HFFc6 (cell line): ENCODE data around the gene YBX2. TPM values are rescaled to one million over a fixed set of nuclear protein-coding genes. Genes with fewer than 3 reads are reported as not detected.

Source experiments
- DNase-seq: peaks from one replicate; pipeline ENCODE4 v3.0.0-alpha.2; 2018
- H3K27ac Mint-ChIP-seq: 2 replicates; pipeline ENCODE4 v1.8.0; 2020; ENCODE audit warnings: mild to moderate bottlenecking, mixed read lengths
- H3K27me3 Mint-ChIP-seq: 2 replicates; pipeline ENCODE4 v1.8.0; 2021; ENCODE audit warnings: mild to moderate bottlenecking, moderate library complexity, mixed read lengths; ENCODE audit not compliant: insufficient read depth
- H3K36me3 Mint-ChIP-seq: 2 replicates; pipeline ENCODE4 v1.8.0; 2021; ENCODE audit warnings: low read depth, mixed read lengths
- H3K4me1 Mint-ChIP-seq: 2 replicates; pipeline ENCODE4 v1.8.0; 2020; ENCODE audit warnings: low read depth, mixed read lengths
- H3K4me3 Mint-ChIP-seq: 2 replicates; pipeline ENCODE4 v1.8.0; 2020; ENCODE audit warnings: mild to moderate bottlenecking, moderate library complexity, mixed read lengths
- H3K9me3 Mint-ChIP-seq: 2 replicates; pipeline ENCODE4 v1.8.0; 2020; ENCODE audit warnings: mild to moderate bottlenecking, mixed read lengths
- total RNA-seq, 6 experiments: library from RNA; stranded (reverse); fragmentation: NEBNext Ultra II Directional; extraction: Animal tissue kit (Norgen Biotek cat#: 25700); gene quantifications; 2 replicates in 1 of 6; 3 replicates in 5 of 6; pipeline ENCODE4 v1.2.3, GENCODE V29; 2021
- TF ChIP-seq, protein P1 (sequence below): fragments of 200-600 bp; sonication (generic); IDR thresholded peaks from 2 replicates; pipeline ENCODE4 v1.5.0; 2021; ENCODE audit warnings: antibody characterized with exemption, mild to moderate bottlenecking

Gene YBX2
- total RNA-seq, 6 experiments from 2014 or later = not detected

DNA sequence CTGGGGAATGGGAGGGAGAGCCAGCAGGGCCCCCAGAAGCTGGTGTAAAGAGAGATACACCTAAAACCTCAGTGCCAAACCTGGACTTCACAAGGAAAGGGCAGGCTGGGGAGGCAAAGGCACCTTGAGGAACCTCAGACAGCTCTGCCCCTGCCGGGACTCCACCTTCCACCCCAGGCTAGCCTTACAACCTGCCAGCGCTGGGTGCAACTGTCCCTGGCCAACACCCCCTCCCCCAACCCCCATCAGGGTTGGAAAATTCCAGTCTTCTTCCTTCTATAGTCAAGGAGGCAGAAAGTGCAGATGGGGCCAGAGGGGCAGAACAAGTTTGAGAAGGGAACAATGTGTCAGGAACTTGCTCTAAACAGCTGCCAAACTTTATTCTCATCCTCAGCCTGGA, 2.2 kb downstream of the YBX2 start:
- no peak overlapping the region for H3K4me3 Mint-ChIP-seq
- H3K27ac Mint-ChIP-seq = no peak overlapping the region
- DNase-seq = no peak
- H3K36me3 Mint-ChIP-seq = no peaks in the 10 kb centered on the region
- peaks cover 11% of the 10 kb centered on the region for H3K4me1 Mint-ChIP-seq
- H3K9me3 Mint-ChIP-seq = no peaks in the 10 kb centered on the region
- TF ChIP-seq, protein P1, sequence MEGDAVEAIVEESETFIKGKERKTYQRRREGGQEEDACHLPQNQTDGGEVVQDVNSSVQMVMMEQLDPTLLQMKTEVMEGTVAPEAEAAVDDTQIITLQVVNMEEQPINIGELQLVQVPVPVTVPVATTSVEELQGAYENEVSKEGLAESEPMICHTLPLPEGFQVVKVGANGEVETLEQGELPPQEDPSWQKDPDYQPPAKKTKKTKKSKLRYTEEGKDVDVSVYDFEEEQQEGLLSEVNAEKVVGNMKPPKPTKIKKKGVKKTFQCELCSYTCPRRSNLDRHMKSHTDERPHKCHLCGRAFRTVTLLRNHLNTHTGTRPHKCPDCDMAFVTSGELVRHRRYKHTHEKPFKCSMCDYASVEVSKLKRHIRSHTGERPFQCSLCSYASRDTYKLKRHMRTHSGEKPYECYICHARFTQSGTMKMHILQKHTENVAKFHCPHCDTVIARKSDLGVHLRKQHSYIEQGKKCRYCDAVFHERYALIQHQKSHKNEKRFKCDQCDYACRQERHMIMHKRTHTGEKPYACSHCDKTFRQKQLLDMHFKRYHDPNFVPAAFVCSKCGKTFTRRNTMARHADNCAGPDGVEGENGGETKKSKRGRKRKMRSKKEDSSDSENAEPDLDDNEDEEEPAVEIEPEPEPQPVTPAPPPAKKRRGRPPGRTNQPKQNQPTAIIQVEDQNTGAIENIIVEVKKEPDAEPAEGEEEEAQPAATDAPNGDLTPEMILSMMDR = no peak
- peaks cover 61% of the 10 kb centered on the region for H3K27me3 Mint-ChIP-seq

DNA sequence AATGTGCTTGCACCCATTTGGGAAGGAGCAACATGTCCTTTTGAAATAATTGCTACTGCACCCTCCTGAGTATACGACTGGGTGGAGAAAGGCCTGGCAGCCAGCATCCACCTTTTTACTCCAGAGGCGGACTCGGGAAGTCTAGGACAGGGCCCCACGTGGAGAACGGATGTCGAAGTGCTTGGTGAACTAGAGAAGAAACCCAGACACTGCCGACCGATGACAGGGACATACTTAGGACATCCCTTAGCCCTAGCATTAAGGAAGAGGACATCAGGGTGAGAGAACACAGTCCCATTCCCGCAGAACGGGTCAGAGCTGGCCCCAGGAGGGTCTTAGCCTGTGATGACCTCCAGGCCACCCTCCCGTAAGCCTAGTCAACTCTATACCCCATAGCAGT, 3.8 kb downstream of the YBX2 start:
- no peaks in the 10 kb centered on the region for H3K4me1 Mint-ChIP-seq

DNA sequence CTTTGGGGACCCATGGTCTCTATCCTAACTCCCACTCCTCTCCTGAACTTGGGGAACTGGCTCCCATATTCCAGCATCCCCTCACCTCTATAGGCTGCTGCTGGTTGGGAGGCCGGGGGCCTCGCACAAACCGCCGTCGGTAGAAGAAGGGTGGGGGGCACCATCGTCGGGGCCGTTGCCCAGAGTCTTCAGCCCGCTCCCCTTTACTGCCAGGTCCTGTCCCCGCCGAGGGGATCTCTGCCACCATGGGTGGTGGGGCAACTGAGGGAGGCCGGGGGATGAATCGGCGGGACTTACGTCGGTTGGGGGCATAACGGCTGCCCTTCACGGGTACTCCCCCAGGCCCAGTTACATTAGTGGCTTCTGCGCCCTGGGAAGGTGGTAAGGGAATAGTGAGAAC, 4.3 kb downstream of the YBX2 start:
- no peak overlapping the region for H3K27ac Mint-ChIP-seq
- H3K36me3 Mint-ChIP-seq = no peaks in the 10 kb centered on the region
- peaks cover 68% of the 10 kb centered on the region for H3K27me3 Mint-ChIP-seq
- H3K9me3 Mint-ChIP-seq = no peaks in the 10 kb centered on the region
- no peak overlapping the region for H3K4me3 Mint-ChIP-seq
- no peak for DNase-seq
- TF ChIP-seq, protein P1 = no peak
- no peaks in the 10 kb centered on the region for H3K4me1 Mint-ChIP-seq

More for the DNA sequence above, 3.8 kb downstream of the YBX2 start:
- H3K27ac Mint-ChIP-seq = no peak overlapping the region
- H3K36me3 Mint-ChIP-seq = no peaks in the 10 kb centered on the region
- H3K27me3 Mint-ChIP-seq = peaks cover 66% of the 10 kb centered on the region
- no peaks in the 10 kb centered on the region for H3K9me3 Mint-ChIP-seq
- H3K4me3 Mint-ChIP-seq = no peak overlapping the region
- TF ChIP-seq, protein P1 = no peak
- no peak for DNase-seq

DNA sequence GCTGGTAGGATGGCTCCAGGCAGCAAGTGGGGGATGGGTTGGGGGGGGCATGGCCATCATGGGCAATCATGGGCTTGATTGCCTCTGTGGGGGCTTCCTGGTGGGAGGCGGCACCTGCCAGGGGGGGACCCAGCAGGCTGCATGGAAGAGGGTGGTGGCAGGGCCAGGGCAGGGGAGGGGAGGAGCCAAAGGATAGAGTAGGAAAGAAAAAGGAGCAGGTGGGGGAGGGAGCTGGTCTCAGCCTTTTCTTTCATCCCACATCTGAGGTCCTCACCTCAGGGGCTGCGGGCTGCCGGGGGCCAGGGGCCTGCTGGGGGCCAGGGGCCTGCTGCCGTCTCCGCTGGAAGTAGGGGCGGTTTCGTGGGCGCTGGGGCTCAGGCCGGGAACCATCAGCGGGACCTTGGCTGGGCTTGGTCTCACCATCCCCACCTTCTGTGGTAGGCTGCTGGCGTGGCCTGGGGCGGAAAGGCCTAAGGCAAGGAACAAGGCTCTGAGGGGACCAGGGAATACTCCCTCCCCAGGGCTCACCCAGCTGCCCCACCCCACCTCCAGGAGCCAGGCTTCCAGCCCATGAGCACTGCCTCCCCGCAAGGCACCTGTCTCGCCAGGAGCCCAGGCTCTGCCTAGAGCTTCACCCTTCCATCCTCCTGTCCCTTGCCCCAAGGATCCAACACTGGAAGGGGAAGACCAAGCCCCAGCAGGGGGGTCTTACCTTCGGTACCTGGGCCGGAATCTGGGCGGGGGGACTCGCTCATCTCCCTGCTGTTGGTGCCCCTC, 5.0 kb downstream of the YBX2 start:
- no peaks in the 10 kb centered on the region for H3K4me1 Mint-ChIP-seq
- no peak overlapping the region for H3K27ac Mint-ChIP-seq
- peaks cover 72% of the 10 kb centered on the region for H3K27me3 Mint-ChIP-seq
- no peaks in the 10 kb centered on the region for H3K36me3 Mint-ChIP-seq
- TF ChIP-seq, protein P1 = no peak
- no peaks in the 10 kb centered on the region for H3K9me3 Mint-ChIP-seq
- DNase-seq = no peak
- no peak overlapping the region for H3K4me3 Mint-ChIP-seq

DNA sequence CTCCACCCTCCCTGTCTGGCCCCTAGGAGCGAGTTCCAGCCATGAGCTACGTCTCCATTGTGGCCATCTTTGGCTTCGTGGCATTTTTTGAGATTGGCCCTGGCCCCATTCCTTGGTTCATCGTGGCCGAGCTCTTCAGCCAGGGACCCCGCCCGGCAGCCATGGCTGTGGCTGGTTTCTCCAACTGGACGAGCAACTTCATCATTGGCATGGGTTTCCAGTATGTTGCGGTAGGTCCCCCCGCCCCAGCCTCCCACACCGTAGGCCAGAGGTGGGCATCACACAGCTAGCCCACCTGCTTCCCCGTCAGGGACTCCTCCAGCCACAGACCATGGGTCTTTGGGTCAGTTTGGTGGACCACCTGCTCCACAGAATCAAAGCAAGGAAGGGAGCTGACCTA, 8.8 kb downstream of the YBX2 start:
- no peaks in the 10 kb centered on the region; the same call in 1 of the 2 replicates for H3K4me1 Mint-ChIP-seq
- no peak overlapping the region for H3K4me3 Mint-ChIP-seq
- DNase-seq = no peak
- no peaks in the 10 kb centered on the region for H3K36me3 Mint-ChIP-seq
- TF ChIP-seq, protein P1 = no peak
- H3K27me3 Mint-ChIP-seq = peaks cover 54% of the 10 kb centered on the region
- H3K9me3 Mint-ChIP-seq = no peaks in the 10 kb centered on the region
- no peak overlapping the region for H3K27ac Mint-ChIP-seq
